ENCODE results near the gene DLGAP1. TPM values are rescaled to one million over a fixed set of nuclear protein-coding genes. Genes with fewer than 3 reads are reported as not detected.

DLGAP1 gene
- total RNA-seq, 1 experiment from 2014 or later, result not detected

DNA sequence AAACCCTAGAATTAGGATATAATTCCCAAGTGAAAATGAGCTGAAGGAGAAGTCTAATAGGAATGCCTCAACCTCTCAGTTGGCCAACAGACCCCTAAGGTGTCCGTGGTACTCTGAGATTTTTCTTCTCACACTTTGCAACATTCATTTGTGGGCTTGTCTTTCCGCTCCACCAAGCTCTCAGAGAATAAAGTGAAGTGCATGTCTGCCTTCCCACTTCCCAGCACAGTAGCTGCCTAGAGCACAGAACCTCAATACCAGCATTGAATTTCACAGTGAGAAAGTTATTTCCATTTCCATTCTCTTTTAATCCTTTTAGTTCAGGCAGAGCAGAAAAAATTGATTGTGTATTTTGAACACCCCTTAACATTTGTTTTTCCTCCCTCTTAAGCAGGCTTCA is 553.3 kb downstream of the DLGAP1 start:
- CTCF ChIA-PET, result interaction anchor here (1.4 to 1.6 kb wide), 3 partner anchors 10 to 130 kb away, joined by 4 to 8 read pairs (median 6); no protein-coding TSS in a partner anchor
- Mint-ChIP-seq H3K4me1 (ENCODE audit: insufficient read depth, unreplicated experiment) (peaks cover 12% of the 10 kb centered on the region), H3K9me3 (ENCODE audit: unreplicated experiment) (no peaks in the 10 kb centered on the region), H3K36me3 (ENCODE audit: insufficient read depth, unreplicated experiment) (no peaks in the 10 kb centered on the region), H3K27ac (ENCODE audit: low read depth, unreplicated experiment) (no peak overlapping the region), H3K4me3 (ENCODE audit: unreplicated experiment) (no peak overlapping the region), H3K27me3 (ENCODE audit: insufficient read depth, unreplicated experiment) (no peaks in the 10 kb centered on the region)
- POLR2A ChIA-PET, result interaction anchor here (1.3 kb wide), 1 partner anchor 12 kb away, joined by 3 read pairs; no protein-coding TSS in a partner anchor
- no peak for DNase-seq (ENCODE audit: unreplicated experiment)
- TF ChIP-seq, protein P1, sequence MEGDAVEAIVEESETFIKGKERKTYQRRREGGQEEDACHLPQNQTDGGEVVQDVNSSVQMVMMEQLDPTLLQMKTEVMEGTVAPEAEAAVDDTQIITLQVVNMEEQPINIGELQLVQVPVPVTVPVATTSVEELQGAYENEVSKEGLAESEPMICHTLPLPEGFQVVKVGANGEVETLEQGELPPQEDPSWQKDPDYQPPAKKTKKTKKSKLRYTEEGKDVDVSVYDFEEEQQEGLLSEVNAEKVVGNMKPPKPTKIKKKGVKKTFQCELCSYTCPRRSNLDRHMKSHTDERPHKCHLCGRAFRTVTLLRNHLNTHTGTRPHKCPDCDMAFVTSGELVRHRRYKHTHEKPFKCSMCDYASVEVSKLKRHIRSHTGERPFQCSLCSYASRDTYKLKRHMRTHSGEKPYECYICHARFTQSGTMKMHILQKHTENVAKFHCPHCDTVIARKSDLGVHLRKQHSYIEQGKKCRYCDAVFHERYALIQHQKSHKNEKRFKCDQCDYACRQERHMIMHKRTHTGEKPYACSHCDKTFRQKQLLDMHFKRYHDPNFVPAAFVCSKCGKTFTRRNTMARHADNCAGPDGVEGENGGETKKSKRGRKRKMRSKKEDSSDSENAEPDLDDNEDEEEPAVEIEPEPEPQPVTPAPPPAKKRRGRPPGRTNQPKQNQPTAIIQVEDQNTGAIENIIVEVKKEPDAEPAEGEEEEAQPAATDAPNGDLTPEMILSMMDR (IDR thresholded peaks at IDR 0.05; ENCODE audit: unreplicated experiment), result no peak
- intact Hi-C loops (cut with micrococcal nuclease), result no loop called here
- no TSS peak for BruUV-seq (replicated peaks)

DNA sequence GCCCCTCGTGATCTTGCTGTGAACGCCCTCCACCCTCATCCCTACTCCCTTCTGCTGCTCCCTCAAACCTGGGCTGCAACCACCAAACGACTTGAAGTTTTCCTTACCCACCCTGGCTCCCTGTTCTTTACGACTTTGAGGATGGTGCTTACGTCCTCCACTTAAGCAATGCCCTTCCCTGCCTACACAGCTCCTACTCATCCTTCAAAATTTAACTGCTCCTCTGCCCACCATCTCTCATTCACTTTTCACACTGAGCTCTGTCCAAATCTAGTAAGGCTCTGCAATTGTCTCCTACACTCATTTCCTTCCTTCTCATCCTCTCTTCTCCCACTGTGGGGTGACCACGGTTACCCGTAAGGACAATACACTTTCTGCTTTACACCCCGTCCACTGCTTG is 554.1 kb downstream of the DLGAP1 start:
- ChIA-PET POLR2A (no interaction called here), CTCF (interaction anchor here (1.2 to 1.6 kb wide), 4 partner anchors 10 to 130 kb away, joined by 3 to 6 read pairs (median 4); no protein-coding TSS in a partner anchor)
- no peaks in the 10 kb centered on the region for H3K9me3 Mint-ChIP-seq (ENCODE audit: unreplicated experiment)
- TF ChIP-seq, protein P1 (IDR thresholded peaks at IDR 0.05; ENCODE audit: unreplicated experiment), result no peak
- H3K27ac Mint-ChIP-seq (ENCODE audit: low read depth, unreplicated experiment), result no peak overlapping the region
- H3K36me3 Mint-ChIP-seq (ENCODE audit: insufficient read depth, unreplicated experiment), result no peaks in the 10 kb centered on the region
- H3K27me3 Mint-ChIP-seq (ENCODE audit: insufficient read depth, unreplicated experiment), result no peaks in the 10 kb centered on the region
- no peak overlapping the region for H3K4me3 Mint-ChIP-seq (ENCODE audit: unreplicated experiment)
- intact Hi-C loops (cut with micrococcal nuclease), result no loop called here
- DNase-seq (ENCODE audit: unreplicated experiment), result no peak
- peaks cover 12% of the 10 kb centered on the region for H3K4me1 Mint-ChIP-seq (ENCODE audit: insufficient read depth, unreplicated experiment)
- BruUV-seq (replicated peaks), result no TSS peak

DNA sequence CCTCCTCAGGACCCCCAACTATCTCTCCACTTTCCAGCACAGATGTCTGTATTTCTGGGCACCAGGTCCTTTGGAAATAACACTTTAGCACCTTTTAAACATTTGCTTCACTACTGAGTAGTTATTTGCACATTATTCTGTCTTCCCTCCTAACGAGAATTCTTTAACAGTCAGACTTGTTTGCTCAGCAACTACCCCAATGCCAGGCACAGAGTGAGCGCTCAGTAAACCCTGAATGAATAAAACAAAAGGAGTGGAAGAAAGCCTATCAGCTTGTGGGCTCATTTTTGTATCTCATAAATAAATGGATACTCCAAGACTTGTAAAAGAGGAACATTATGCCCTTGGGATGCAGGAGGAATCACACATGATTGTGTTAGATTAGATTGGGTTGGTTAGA is 554.8 kb downstream of the DLGAP1 start:
- Mint-ChIP-seq H3K4me3 (ENCODE audit: unreplicated experiment) (no peak overlapping the region), H3K27ac (ENCODE audit: low read depth, unreplicated experiment) (no peak overlapping the region), H3K36me3 (ENCODE audit: insufficient read depth, unreplicated experiment) (no peaks in the 10 kb centered on the region), H3K27me3 (ENCODE audit: insufficient read depth, unreplicated experiment) (no peaks in the 10 kb centered on the region), H3K9me3 (ENCODE audit: unreplicated experiment) (no peaks in the 10 kb centered on the region), H3K4me1 (ENCODE audit: insufficient read depth, unreplicated experiment) (peaks cover 12% of the 10 kb centered on the region)
- TF ChIP-seq, protein P1 (IDR thresholded peaks at IDR 0.05; ENCODE audit: unreplicated experiment), result no peak
- no peak for DNase-seq (ENCODE audit: unreplicated experiment)
- intact Hi-C loops (cut with micrococcal nuclease), result no loop called here
- CTCF ChIA-PET, result interaction anchor here (0.5 to 1.6 kb wide), 4 partner anchors 9 to 95 kb away, joined by 3 to 4 read pairs (median 4); no protein-coding TSS in a partner anchor
- POLR2A ChIA-PET, result no interaction called here
- BruUV-seq (replicated peaks), result no TSS peak

DNA sequence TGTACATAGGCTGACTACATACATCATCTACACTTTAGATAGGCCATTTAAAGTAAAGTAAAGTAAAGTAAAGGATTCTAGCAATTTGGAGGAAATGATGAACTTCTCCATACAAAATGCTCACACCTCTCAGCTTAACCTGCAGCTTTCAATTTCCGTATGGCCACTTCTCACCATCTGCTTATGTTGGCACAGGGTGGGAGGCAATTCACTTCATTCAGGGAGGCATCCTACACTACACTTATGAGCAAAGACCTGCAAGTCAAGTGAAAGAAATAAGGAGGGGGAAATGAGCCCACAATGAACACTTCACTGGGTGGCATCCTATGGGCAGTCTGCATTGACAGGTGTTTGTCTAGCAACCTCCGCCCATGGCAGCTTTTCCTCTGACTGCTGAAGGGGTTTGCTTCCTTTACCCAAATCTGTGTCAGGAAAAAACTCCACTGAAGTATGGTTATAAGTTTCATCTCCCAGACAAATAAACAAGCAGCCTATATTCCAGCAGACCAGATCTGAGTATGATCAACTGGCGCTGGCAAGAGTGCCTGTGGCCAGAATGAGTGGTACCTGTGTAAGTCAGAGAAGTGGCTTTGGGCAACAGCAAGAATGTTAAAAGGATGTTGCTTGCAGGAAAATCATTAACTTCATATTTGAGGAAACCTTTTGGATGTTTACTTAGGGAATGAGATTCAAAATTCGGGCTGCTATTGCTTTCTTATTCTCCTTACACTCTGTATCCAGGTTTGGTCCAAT is 556.1 kb downstream of the DLGAP1 start:
- H3K4me3 Mint-ChIP-seq (ENCODE audit: unreplicated experiment), result no peak overlapping the region
- H3K36me3 Mint-ChIP-seq (ENCODE audit: insufficient read depth, unreplicated experiment), result no peaks in the 10 kb centered on the region
- no TSS peak for BruUV-seq (replicated peaks)
- POLR2A ChIA-PET, result no interaction called here
- no peak for DNase-seq (ENCODE audit: unreplicated experiment)
- H3K27me3 Mint-ChIP-seq (ENCODE audit: insufficient read depth, unreplicated experiment), result no peaks in the 10 kb centered on the region
- no peak overlapping the region for H3K27ac Mint-ChIP-seq (ENCODE audit: low read depth, unreplicated experiment)
- no peaks in the 10 kb centered on the region for H3K9me3 Mint-ChIP-seq (ENCODE audit: unreplicated experiment)
- CTCF ChIA-PET, result interaction anchor here (0.6 to 0.9 kb wide), 3 partner anchors 9 to 82 kb away, joined by 3 to 4 read pairs (median 3); no protein-coding TSS in a partner anchor
- H3K4me1 Mint-ChIP-seq (ENCODE audit: insufficient read depth, unreplicated experiment), result peaks cover 12% of the 10 kb centered on the region
- intact Hi-C loops (cut with micrococcal nuclease), result no loop called here
- TF ChIP-seq, protein P1 (IDR thresholded peaks at IDR 0.05; ENCODE audit: unreplicated experiment), result no peak
